GM12892 (cell line): Measurements from ENCODE around the gene LBH.

Source experiments
- POLR2A ChIP-seq: IDR thresholded peaks from 2 replicates; pipeline ENCODE4 v1.6.1; 2011; ENCODE audit warnings: low read depth, low read length, control low read depth
- POLR2AphosphoS5 ChIP-seq: IDR thresholded peaks from 2 replicates; pipeline ENCODE4 v1.6.1; 2011; ENCODE audit warnings: low read depth, low read length, control low read depth
- TAF1 ChIP-seq: IDR thresholded peaks from 2 replicates; pipeline ENCODE4 v1.6.1; 2011; ENCODE audit warnings: low read depth, mild to moderate bottlenecking, control low read depth, low read length, borderline replicate concordance

- TF ChIP-seq TAF1 (peak; percentile 74), POLR2AphosphoS5 (peak; percentile 98), POLR2A (peak; percentile 99)
Measured at GRCh38 chr2:30231212-30231995, at the start of gene LBH.
